Thoracic aorta (tissue), 2 donors: ENCODE measurements around the gene SLC25A13. TPM values are rescaled to one million over a fixed set of nuclear protein-coding genes. Genes with fewer than 3 reads are reported as not detected.

Experiments
- ATAC-seq: fragments of 150-250 bp; one replicate; pipeline ENCODE4 v1.8.0; 2017; ENCODE audit warnings: low read depth; ENCODE audit not compliant: insufficient number of reproducible peaks, low FRiP score
- DNase-seq: peaks from one replicate; pipeline ENCODE4 v3.0.0-alpha.2; 2020; ENCODE audit warnings: low spot score
- H3K27ac ChIP-seq, 2 donors: fragments of 200-600 bp; sonication (generic); 1 replicate in 1 of 2; 2 replicates in 1 of 2; pipeline ENCODE4 v1.5.1; 2016; ENCODE audit warnings: mild to moderate bottlenecking in 2 of 2, moderate library complexity in 2 of 2
- H3K27me3 ChIP-seq: fragments of 200-600 bp; sonication (generic); replicated peaks from 2 replicates; pipeline ENCODE4 v1.6.0; 2016; ENCODE audit warnings: mild to moderate bottlenecking; ENCODE audit not compliant: insufficient read depth
- H3K36me3 ChIP-seq: fragments of 200-600 bp; sonication (generic); one replicate; pipeline ENCODE4 v1.5.1; 2016
- H3K4me1 ChIP-seq, 2 donors: fragments of 200-600 bp; sonication (generic); 1 replicate in 1 of 2; 2 replicates in 1 of 2; pipeline versions ENCODE4 v1.5.1 to v1.6.0; 2016; ENCODE audit warnings: low read depth in 2 of 2, mild to moderate bottlenecking in 1 of 2; ENCODE audit not compliant: control insufficient read depth in 1 of 2
- H3K4me3 ChIP-seq: fragments of 200-600 bp; sonication (generic); 2 replicates; pipeline ENCODE4 v1.5.1; 2016; ENCODE audit warnings: mild to moderate bottlenecking
- H3K9me3 ChIP-seq: fragments of 200-600 bp; sonication (generic); 2 replicates; pipeline ENCODE4 v1.5.1; 2016
- CTCF ChIP-seq: fragments of 200-600 bp; sonication (generic); IDR thresholded peaks from one replicate; pipeline ENCODE4 v1.5.1; 2019; ENCODE audit warnings: antibody characterized with exemption
- total RNA-seq, 2 donors: library from RNA; depleted of rRNA; stranded (reverse); fragments of >200 nt; gene quantifications; one replicate each; pipeline versions ENCODE4 v1.1.0 to v1.2.3, GENCODE V29; 2016

The SLC25A13 gene
- total RNA-seq, 2 donors from 2014 or later, result 18.5 to 24.2 TPM

DNA sequence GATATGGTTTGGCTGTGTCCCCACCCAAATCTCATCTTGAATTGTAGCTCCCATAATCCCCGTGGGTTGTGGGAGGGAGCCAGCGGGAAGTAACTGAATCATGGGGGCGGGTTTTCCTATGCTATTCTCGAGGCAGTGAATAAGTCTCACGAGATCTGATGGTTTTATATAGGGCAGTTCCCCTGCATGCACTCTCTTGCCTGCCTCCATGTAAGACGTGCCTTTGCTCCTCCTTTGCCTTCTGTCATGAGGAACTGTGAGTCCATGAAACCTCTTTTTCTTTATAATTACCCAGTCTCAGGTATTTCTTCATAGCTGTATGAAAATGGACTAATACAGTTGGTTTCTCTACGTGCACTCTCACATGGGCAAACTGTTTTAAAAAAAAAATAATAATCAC, 207.7 kb downstream of the SLC25A13 start:
- no peak for ATAC-seq
- Histone ChIP-seq H3K4me3 (no peak overlapping the region), H3K36me3 (no peaks in the 10 kb centered on the region), H3K9me3 (no peaks in the 10 kb centered on the region), H3K4me1 (no peaks in the 10 kb centered on the region), H3K27ac (no peak overlapping the region), H3K27me3 (no peaks in the 10 kb centered on the region)
- no peak for TF ChIP-seq CTCF
- no peak for DNase-seq

- Histone ChIP-seq H3K4me3 (no peak overlapping the region), H3K36me3 (no peaks in the 10 kb centered on the region), H3K27me3 (no peaks in the 10 kb centered on the region), H3K9me3 (no peaks in the 10 kb centered on the region), H3K4me1 (no peaks in the 10 kb centered on the region), H3K27ac (no peak overlapping the region)
- DNase-seq (no peak), ATAC-seq (no peak)
- no peak for TF ChIP-seq CTCF
Observed at GRCh38 chr7:96111405-96111804, 210.5 kb downstream of the SLC25A13 start.

DNA sequence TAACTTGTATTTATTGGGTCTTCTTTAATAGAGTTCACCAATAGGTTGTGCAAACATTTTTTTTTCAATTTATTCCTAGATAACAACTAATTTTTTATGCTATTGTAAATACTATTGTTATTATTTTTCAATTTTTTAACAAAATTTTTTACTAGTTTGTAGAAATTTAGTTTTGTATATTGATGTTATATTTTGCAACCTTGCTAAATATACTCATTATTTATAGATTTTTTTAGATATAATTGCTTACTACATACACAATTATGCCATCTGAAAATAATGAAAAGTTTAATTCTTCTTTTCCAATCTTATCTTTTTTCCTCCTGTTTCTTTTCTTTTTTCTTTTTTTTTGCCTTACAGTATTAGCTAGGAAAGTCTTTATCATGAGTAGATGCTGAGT, 216.9 kb downstream of the SLC25A13 start:
- no peak for ATAC-seq

DNA sequence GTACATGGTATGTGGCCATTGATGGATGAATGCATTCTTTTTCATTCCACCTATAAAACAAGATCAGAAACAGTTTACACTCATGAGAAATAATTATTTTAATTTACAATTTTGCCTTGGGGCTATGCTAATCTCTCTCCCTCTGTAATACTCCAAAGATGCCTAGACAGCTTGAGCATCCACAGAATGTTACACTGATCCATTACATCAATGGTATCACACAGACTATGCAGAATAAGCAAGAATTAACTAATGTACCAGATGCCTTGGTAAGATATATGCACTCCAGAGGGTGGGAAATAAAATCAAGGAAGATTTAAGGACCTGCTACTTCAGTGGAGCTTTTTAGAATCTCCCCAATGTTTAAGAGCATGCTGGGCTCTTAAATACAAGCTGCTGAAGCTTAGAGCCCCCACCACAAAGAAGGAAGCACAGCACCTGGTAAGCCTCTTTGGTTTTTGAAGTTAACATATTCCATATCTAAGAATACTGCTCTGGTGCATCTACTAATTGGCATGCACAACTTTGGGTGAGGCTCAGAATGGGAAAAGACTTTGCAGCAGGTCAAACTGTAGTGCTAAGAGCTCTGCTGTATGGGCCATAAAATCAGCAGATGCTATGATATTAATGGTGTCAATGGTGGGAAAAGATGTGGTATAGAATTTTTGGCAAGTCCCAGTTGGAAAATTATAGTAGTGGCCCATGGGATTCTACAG, 219.6 kb downstream of the SLC25A13 start:
- DNase-seq (no peak), ATAC-seq (no peak)
- Histone ChIP-seq H3K27ac (no peak overlapping the region), H3K4me3 (no peak overlapping the region), H3K9me3 (no peaks in the 10 kb centered on the region), H3K36me3 (no peaks in the 10 kb centered on the region), H3K4me1 (no peaks in the 10 kb centered on the region), H3K27me3 (no peaks in the 10 kb centered on the region)
- no peak for TF ChIP-seq CTCF

More for the DNA sequence above, 216.9 kb downstream of the SLC25A13 start:
- TF ChIP-seq CTCF, result no peak
- DNase-seq, result no peak
- Histone ChIP-seq H3K4me3 (no peak overlapping the region), H3K36me3 (no peaks in the 10 kb centered on the region), H3K27me3 (no peaks in the 10 kb centered on the region), H3K9me3 (no peaks in the 10 kb centered on the region), H3K4me1 (no peaks in the 10 kb centered on the region), H3K27ac (no peak overlapping the region)

- H3K4me3 ChIP-seq, result no peak overlapping the region
- no peak for TF ChIP-seq CTCF
- ATAC-seq, result no peak
- H3K36me3 ChIP-seq, result no peaks in the 10 kb centered on the region
- DNase-seq, result no peak
- no peaks in the 10 kb centered on the region for H3K9me3 ChIP-seq
- H3K27me3 ChIP-seq, result no peaks in the 10 kb centered on the region
- no peaks in the 10 kb centered on the region for H3K4me1 ChIP-seq
- no peak overlapping the region for H3K27ac ChIP-seq
Observed at GRCh38 chr7:96100737-96101136, 221.2 kb downstream of the SLC25A13 start.
